ENCODE measurements around the gene KCNMA1. TPM values are rescaled to one million over a fixed set of nuclear protein-coding genes. Genes with fewer than 3 reads are reported as not detected.
A peak's percentile ranks its signal among the peaks of the same experiment; 100 is the strongest.

KCNMA1 gene
- total RNA-seq, 1 donor from 2014 or later: 2.0 TPM

- DNase-seq (no peak), ATAC-seq (ENCODE audit: poor library complexity) (no peak)
- intact Hi-C loops (cut with DNase I): no loop called here
These were observed 461.9 kb downstream of the KCNMA1 start for GRCh38 chr10:77175631-77176222.

DNA sequence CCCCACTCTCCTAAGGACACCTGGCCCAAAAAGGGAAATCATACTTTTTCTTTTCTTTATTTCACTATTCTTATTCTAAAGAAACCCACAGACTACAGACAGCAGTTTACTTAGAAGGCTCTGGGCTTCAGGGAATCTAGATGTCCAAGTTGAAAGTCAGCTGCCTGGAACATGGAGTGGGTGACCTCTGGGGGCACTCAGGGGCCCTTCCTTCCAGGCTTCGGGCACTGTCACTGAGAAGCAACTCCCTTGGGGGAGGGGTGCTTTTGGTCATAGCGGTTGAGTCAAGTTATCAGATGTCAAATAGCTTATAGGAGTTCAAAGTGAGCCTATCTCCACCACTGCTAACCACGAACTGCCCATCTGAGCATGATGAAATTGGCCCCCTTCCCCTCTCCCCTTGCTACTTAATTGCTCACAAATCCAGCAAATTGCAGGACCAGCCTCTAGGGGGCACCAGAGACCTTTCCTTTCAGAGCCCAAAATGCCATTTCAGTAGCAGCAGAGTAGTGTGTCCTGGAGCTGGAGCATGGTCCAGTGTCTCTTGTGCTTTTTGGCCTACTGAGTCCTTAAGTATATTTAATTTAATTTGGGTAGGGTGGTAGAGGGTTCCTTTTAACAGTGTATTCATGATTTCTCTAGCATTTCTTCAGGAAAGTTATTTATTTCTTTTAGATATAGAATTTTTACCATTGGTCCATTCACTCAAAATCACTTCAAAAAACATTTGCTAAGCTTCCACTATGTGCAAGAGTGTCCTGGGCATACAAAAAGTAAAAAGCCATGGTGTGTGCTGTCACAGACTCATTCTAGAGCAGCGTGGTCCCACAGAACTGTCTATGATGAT, 463.8 kb downstream of the KCNMA1 start:
- intact Hi-C loops (cut with DNase I): loop anchor here (2.0 kb wide), 1 partner anchor 467 kb away; no protein-coding TSS in a partner anchor
- DNase-seq (peak; percentile 63), ATAC-seq (ENCODE audit: poor library complexity) (peak; percentile 83)

DNA sequence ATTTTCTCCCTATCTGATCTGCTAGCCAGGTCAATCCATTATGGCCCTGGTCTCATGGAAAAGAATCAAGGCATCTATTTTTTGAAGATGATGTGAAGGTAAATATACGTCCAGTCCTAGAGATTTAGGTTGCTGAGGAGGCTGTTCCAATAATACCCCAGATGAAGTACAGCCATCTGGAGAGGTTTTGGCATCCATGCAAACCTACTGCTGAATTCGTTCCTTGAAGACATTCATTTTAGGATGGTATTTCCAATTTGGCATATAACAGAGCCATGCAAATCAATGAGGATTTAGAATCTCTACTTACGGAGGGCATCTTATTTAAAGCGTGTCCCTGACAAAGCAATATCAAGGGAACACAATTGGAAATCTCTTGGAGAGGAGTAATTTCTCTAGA, 465.5 kb downstream of the KCNMA1 start:
- intact Hi-C loops (cut with DNase I): loop anchor here (2.0 kb wide), 1 partner anchor 469 kb away; no protein-coding TSS in a partner anchor
- ATAC-seq (ENCODE audit: poor library complexity) (no peak), DNase-seq (no peak)

DNA sequence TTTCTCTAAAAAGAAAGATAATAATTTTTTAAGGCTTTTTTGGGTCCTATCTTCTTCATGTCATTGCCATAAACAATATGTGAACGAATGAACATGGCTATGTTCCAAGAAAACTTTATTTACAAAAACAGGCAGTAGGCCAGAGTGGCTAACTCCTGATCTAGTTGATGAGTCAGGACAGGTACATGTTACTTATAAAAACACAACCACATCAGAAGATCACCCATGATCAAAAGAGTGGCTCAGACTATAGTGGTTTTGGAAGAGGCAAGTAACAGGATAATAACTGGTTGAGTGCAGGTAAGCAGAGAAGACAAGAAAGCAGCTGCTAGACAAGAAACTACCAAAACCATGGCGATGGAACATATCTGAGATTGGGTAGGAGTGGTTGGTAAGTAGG, 468.7 kb downstream of the KCNMA1 start:
- intact Hi-C loops (cut with DNase I): loop anchor here (5.0 kb wide), 1 partner anchor 543 kb away; no protein-coding TSS in a partner anchor
- DNase-seq (no peak), ATAC-seq (ENCODE audit: poor library complexity) (no peak)

GRCh38 chr10:77168161-77168560, 469.4 kb downstream of the KCNMA1 start:
- ATAC-seq (ENCODE audit: poor library complexity) (no peak), DNase-seq (no peak)
- intact Hi-C loops (cut with DNase I): loop anchor here (5.0 kb wide), 1 partner anchor 544 kb away; no protein-coding TSS in a partner anchor

DNA sequence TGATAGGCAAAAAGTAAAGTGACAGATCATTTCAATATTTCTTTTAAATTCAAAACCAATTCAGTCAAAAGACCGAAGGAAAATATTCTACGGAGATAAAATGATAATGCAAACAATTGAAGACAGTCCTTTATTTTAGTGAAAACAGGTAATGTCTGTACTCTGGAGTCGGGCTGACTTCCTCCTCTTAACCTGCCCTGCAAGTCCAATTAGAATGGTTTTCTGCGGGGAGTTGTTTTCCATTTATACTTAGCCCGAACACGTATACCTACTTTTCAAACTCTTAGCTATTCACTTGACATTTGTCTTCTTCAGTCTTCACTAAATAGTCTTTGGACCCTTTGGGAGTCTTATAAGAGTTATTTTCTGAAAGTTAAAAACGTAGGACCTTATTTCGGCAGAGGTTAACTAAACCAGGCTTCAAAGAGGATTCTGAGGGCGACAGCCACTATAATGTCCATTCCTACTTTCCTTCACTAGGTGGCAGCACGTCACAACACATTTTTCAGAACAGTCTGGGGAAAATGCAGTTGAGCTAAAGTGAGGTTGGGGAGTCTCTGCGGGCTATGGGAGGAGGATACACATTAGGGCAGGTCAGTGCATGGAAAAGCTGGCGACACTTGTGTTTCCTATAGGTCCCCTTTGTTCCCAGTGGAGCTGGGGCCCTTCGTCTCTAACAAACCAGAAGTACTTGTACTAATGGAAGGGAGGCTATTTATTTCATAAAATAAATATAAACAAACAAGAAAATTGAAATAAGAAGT, 472.0 kb downstream of the KCNMA1 start:
- intact Hi-C loops (cut with DNase I): loop anchor here (2.0 to 5.0 kb wide), 2 partner anchors 479 to 547 kb away; no protein-coding TSS in a partner anchor
- DNase-seq (no peak), ATAC-seq (ENCODE audit: poor library complexity) (peak; percentile 71)

GRCh38 chr10:77164616-77165311, 472.8 kb downstream of the KCNMA1 start:
- ATAC-seq (ENCODE audit: poor library complexity) (no peak), DNase-seq (no peak)
- intact Hi-C loops (cut with DNase I): loop anchor here (2.0 to 5.0 kb wide), 2 partner anchors 480 to 548 kb away; no protein-coding TSS in a partner anchor

DNA sequence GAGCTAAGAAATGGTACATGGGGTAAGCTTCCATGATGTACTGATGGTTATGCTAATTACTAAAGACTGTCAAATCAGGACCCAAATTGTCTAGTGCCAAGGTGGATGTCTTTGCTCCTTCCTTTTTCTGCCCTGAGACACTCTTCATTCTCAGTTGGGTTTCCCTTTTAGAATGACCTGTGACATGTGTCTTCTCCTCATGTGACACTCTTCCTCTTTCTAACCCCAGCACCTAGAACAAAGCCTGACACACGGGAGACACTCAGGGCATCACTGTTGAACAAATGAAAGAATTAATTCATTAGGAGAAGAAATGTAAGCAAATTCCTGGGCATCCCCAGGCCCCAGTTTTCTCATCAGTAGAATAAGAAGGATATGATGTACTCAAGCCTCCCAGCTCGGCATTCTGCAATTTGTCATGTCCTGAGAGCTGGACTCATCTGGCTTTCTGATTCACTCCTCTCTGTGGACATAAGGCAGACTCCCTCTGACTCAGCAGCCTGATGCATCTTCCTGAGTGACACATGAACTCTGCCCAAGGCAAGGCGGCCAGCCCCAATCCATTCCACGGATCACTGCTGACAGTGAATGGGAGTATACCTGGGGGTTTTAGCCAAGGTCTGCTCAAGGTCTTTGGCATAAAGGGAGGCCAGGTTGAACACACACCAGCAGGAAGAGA, 473.8 kb downstream of the KCNMA1 start:
- DNase-seq (no peak), ATAC-seq (ENCODE audit: poor library complexity) (no peak)
- intact Hi-C loops (cut with DNase I): loop anchor here (2.0 kb wide), 1 partner anchor 481 kb away; no protein-coding TSS in a partner anchor

- ATAC-seq (ENCODE audit: poor library complexity): no peak
- DNase-seq: no peak
- intact Hi-C loops (cut with DNase I): no loop called here
These were observed 474.9 kb downstream of the KCNMA1 start for GRCh38 chr10:77162697-77163096.

GRCh38 chr10:77160679-77161078, 476.9 kb downstream of the KCNMA1 start:
- no peak for DNase-seq
- intact Hi-C loops (cut with DNase I): no loop called here
- ATAC-seq (ENCODE audit: poor library complexity): no peak

GRCh38 chr10:77159538-77160110, 478.0 kb downstream of the KCNMA1 start:
- intact Hi-C loops (cut with DNase I): no loop called here
- no peak for DNase-seq
- ATAC-seq (ENCODE audit: poor library complexity): no peak

GRCh38 chr10:77158666-77159065, 478.9 kb downstream of the KCNMA1 start:
- DNase-seq (no peak), ATAC-seq (ENCODE audit: poor library complexity) (no peak)
- intact Hi-C loops (cut with DNase I): no loop called here

DNA sequence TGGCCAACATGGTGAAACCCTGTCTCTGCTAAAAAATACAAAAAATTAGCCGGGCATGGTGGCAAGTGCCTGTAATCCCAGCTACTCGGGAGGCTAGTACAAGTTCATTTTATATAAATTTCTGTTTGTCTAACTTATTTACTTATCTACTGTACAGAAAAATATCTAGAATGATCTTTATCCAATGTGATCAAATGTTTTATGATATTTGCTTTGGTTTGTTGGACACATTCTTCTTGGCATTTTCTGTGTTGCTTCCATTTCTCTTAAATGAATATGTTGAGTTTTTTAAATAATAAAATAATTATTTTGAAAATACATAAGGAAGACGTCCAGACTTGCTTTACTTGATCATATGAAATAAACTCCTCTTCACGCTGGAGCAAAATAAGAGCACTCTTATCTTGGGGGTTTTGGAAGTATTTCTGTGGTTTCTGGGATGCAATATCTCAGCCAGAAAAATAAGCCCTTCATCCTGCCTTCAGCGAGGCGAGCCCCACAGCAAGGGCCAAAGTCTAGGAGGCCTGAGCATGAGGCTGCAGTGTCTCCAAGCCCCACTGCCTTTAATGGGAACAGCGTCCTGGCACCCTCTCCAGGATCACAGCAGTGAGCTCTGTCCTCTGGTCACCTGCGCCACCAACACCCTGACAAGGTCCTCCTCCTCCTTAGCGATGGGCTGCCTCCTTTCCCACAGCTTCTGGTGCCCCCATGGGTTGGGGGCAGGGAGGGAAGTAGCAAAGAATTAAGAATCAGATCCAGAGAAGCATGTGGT, 480.2 kb downstream of the KCNMA1 start:
- ATAC-seq (ENCODE audit: poor library complexity): no peak
- no peak for DNase-seq
- intact Hi-C loops (cut with DNase I): no loop called here

GRCh38 chr10:77156406-77156879, 481.2 kb downstream of the KCNMA1 start:
- intact Hi-C loops (cut with DNase I): no loop called here

GRCh38 chr10:77152256-77152655, 485.4 kb downstream of the KCNMA1 start:
- intact Hi-C loops (cut with DNase I): no loop called here
- DNase-seq: no peak

More at GRCh38 chr10:77156406-77156879, 481.2 kb downstream of the KCNMA1 start:
- ATAC-seq (ENCODE audit: poor library complexity) (no peak), DNase-seq (no peak)

DNA sequence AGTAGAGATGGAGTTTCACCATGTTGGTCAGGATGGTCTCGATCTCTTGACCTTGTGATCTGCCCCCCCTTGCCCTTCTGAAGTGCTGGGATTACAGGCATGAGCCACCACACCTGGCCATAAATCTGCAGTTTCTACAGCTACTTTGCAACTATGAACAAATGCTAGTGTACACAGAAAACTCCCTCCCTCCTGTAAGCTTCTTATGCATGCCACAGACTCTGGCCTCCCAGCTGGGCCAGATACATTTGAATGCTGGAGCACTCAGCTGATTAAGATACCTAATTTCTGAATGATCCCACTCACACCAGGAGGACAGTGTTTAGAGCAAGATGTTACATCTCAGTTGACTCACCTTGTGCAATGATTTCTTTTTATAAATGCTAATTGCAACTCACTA, 486.2 kb downstream of the KCNMA1 start:
- no peak for DNase-seq
- intact Hi-C loops (cut with DNase I): no loop called here
- ATAC-seq (ENCODE audit: poor library complexity): no peak

More at GRCh38 chr10:77152256-77152655, 485.4 kb downstream of the KCNMA1 start:
- ATAC-seq (ENCODE audit: poor library complexity): no peak

DNA sequence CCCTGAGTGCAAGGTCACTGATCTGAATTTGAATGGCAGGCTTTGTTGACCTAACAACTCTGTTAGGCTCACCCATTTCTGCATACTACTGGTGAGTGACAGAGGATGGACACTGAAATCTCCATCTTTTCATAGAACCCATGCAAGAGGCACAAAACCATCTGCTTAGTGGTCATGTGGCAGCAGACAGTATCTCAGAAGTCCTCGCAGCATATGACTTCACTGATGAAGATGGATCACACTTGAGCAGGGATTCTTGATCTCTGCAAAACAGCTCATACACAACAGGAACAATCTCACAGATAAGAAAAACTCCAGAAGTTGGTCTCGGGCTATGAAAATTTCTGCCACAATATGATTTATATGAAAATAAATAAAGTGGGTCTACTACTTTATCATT, 487.9 kb downstream of the KCNMA1 start:
- ATAC-seq (ENCODE audit: poor library complexity) (no peak), DNase-seq (no peak)
- intact Hi-C loops (cut with DNase I): no loop called here
